ENCODE data around the gene HSF5. TPM values are rescaled to one million over a fixed set of nuclear protein-coding genes. Genes with fewer than 3 reads are reported as not detected.

Gene HSF5
- total RNA-seq, 6 donors from 2014 or later, result 0.07 to 0.39 (median 0.30) TPM; not detected in 1

DNA sequence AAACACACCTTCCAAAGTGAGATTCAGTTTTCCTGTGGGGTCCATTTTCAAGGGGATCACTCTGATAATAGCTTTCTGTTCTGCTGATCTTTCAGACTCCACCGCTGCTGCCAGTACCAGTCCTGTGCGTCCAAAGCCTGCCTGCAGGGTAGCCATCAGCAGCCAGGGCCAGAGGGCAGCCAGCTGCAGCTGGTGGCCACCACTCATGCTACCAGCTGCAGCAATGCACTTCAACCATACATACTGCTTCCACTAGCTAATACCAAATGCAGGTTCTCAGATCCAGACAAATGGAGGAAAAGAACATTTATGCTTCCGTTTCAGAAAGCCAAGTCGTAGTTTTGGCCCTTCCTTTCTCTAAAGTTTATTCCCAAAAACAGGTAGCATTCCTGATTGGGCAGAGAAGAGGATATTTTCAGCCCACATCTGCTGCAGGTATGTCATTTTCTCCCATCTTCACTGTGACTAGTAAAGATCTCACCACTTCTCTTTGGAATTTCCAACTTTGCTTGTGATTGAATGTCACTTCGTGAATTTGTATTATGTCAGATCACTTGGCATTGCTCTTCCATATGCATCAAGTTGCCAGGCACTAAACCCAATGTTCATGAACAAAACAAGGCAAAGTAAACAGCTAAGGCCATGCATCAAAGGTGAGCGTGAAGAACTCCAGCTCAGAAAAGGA lies 72.7 kb downstream of the HSF5 start:
- Histone ChIP-seq H3K9me3 (no peaks in the 10 kb centered on the region), H3K4me3 (peak overlapping the region in 3 of 4 donors; percentile 33 to 45 (median 41)), H3K4me1 (peaks cover 0 to 8% (median 4%) of the 10 kb centered on the region in 4 donors), H3K27ac (peak overlapping the region; percentile 3 to 40 (median 26)), H3K36me3 (no peaks in the 10 kb centered on the region), H3K27me3 (no peaks in the 10 kb centered on the region)
- TF ChIP-seq, protein P1, sequence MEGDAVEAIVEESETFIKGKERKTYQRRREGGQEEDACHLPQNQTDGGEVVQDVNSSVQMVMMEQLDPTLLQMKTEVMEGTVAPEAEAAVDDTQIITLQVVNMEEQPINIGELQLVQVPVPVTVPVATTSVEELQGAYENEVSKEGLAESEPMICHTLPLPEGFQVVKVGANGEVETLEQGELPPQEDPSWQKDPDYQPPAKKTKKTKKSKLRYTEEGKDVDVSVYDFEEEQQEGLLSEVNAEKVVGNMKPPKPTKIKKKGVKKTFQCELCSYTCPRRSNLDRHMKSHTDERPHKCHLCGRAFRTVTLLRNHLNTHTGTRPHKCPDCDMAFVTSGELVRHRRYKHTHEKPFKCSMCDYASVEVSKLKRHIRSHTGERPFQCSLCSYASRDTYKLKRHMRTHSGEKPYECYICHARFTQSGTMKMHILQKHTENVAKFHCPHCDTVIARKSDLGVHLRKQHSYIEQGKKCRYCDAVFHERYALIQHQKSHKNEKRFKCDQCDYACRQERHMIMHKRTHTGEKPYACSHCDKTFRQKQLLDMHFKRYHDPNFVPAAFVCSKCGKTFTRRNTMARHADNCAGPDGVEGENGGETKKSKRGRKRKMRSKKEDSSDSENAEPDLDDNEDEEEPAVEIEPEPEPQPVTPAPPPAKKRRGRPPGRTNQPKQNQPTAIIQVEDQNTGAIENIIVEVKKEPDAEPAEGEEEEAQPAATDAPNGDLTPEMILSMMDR (IDR thresholded peaks at IDR 0.05), result peak in 1 of 6 experiments; percentile 27
- TF ChIP-seq POLR2AphosphoS5 (IDR thresholded peaks at IDR 0.05), result no peak
- no peak for TF ChIP-seq EP300 (IDR thresholded peaks at IDR 0.05)
- DNase-seq, result peak; percentile 58 to 72
- WGBS, 2 donors, result 61 to 69% methylated on average over 5 to 6 of the region's 6 CpGs
- peak in 1 of 2 donors; percentile 47 for ATAC-seq (ENCODE audit: low FRiP score in 2 of 2)

DNA sequence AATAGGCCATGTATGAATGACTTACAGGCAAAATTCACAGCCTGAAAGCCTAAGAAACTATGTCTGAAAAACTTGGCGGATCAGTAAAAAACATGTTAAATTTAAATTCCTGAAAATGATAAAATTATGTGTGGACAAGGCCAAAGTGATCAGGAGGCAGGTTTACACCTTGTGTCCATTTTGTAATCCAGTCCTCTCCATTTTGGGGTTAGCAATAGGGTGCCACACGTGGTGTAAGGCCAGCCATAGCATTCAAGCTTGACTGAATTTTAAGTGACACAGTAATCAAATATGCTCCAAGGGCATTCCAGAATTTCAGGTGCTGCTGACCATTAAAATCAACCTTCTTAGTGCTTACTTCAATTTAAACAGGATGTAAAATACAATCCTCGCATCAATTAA lies 73.6 kb downstream of the HSF5 start:
- ATAC-seq (ENCODE audit: low FRiP score in 2 of 2), result no peak

GRCh38 chr17:58413684-58414083 lies 74.5 kb downstream of the HSF5 start:
- Histone ChIP-seq H3K27me3 (no peaks in the 10 kb centered on the region), H3K9me3 (no peaks in the 10 kb centered on the region), H3K4me3 (peak overlapping the region in 2 of 4 donors; percentile 41 to 45), H3K27ac (peak overlapping the region in 1 of 4 donors; percentile 26), H3K36me3 (no peaks in the 10 kb centered on the region), H3K4me1 (peaks cover 0 to 8% (median 4%) of the 10 kb centered on the region in 4 donors)
- DNase-seq, result no peak
- WGBS, 2 donors, result 38 to 57% methylated on average over 2 of the region's 2 CpGs
- ATAC-seq (ENCODE audit: low FRiP score in 2 of 2), result no peak
- no peak for TF ChIP-seq EP300 (IDR thresholded peaks at IDR 0.05)
- no peak for TF ChIP-seq POLR2AphosphoS5 (IDR thresholded peaks at IDR 0.05)
- TF ChIP-seq POLR2A (IDR thresholded peaks at IDR 0.05), result no peak
- TF ChIP-seq, protein P1 (IDR thresholded peaks at IDR 0.05), result no peak

More for the DNA sequence above, 73.6 kb downstream of the HSF5 start:
- peak in 1 of 2 donors; percentile 24 for DNase-seq
- WGBS, 2 donors, result 55 to 65% methylated on average over 3 of the region's 3 CpGs
- peaks cover 0 to 8% (median 4%) of the 10 kb centered on the region in 4 donors for H3K4me1 ChIP-seq
- H3K9me3 ChIP-seq, result no peaks in the 10 kb centered on the region
- peak overlapping the region in 3 of 4 donors; percentile 33 to 45 (median 41) for H3K4me3 ChIP-seq
- TF ChIP-seq EP300 (IDR thresholded peaks at IDR 0.05) (no peak), POLR2A (IDR thresholded peaks at IDR 0.05) (no peak), POLR2AphosphoS5 (IDR thresholded peaks at IDR 0.05) (no peak)
- TF ChIP-seq, protein P1 (IDR thresholded peaks at IDR 0.05), result no peak
- H3K27me3 ChIP-seq, result no peaks in the 10 kb centered on the region
- no peaks in the 10 kb centered on the region for H3K36me3 ChIP-seq
- H3K27ac ChIP-seq, result peak overlapping the region in 1 of 4 donors; percentile 35

- Histone ChIP-seq H3K9me3 (no peaks in the 10 kb centered on the region), H3K27ac (peak overlapping the region in 1 of 4 donors; percentile 25), H3K4me1 (peaks cover 0 to 8% (median 4%) of the 10 kb centered on the region in 4 donors), H3K27me3 (no peaks in the 10 kb centered on the region), H3K36me3 (no peaks in the 10 kb centered on the region), H3K4me3 (peak overlapping the region in 2 of 4 donors; percentile 41 to 45)
- ATAC-seq (ENCODE audit: low FRiP score in 2 of 2) (no peak), DNase-seq (no peak)
- no peak for TF ChIP-seq POLR2AphosphoS5 (IDR thresholded peaks at IDR 0.05)
- TF ChIP-seq, protein P1 (IDR thresholded peaks at IDR 0.05), result no peak
- TF ChIP-seq POLR2A (IDR thresholded peaks at IDR 0.05), result no peak
- TF ChIP-seq EP300 (IDR thresholded peaks at IDR 0.05), result no peak
- 51 to 54% methylated on average over 3 of the region's 3 CpGs for WGBS, 2 donors
Observed at GRCh38 chr17:58412961-58413586, 75.1 kb downstream of the HSF5 start.

Data from upper lobe of left lung (tissue), 6 donors.